HCT116 (cell line): Measurements from ENCODE around the gene FAM168A. TPM values are rescaled to one million over a fixed set of nuclear protein-coding genes. Genes with fewer than 3 reads are reported as not detected.

Source experiments
- ATAC-seq: fragments of 200-7000 bp; cut with Tn5 transposase; 2 replicates; pipeline ENCODE4 v1.9.1; 2020; ENCODE audit warnings: mild to moderate bottlenecking, moderate library complexity
- BruUV-seq: library from RNA; stranded (reverse); fragments of 400-500 nt; replicated peaks from 2 replicates; lab custom pipeline; 2021; lab: Mats Ljungman, UMichigan
- CTCF ChIA-PET: fragments of 300-600 bp; sonication (Branson Sonifier 250); formaldehyde crosslinking; loops from one replicate; lab custom pipeline; 2021; ENCODE audit warnings: antibody characterized with exemption; lab: Charles Lee
- POLR2A ChIA-PET: fragments of 300-600, 350-600 bp; sonication (Branson Sonifier 250); formaldehyde crosslinking; loops from one replicate; lab custom pipeline; 2021; ENCODE audit warnings: antibody characterized with exemption; lab: Charles Lee
- RAD21 ChIA-PET, 2 experiments: fragments of 300-600 bp; sonication (Branson Sonifier 250); formaldehyde crosslinking; loops; one replicate each; lab custom pipeline; 2023; ENCODE audit warnings: low total read pairs in 2 of 2; ENCODE audit not compliant: uncharacterized antibody in 2 of 2, unreplicated experiment in 2 of 2, low non-redundant PET in 1 of 2; lab: Charles Lee
- DNase-seq: peaks from one replicate; pipeline ENCODE4 v3.0.0-alpha.2; 2010; ENCODE audit warnings: low read depth, low spot score
- H2AFZ ChIP-seq: fragments of 200-600 bp; shearing (Covaris generic), sonication (generic); 2 replicates; pipeline ENCODE4 v1.6.1; 2017; ENCODE audit warnings: low read depth, mixed run types, mixed read lengths, antibody characterized with exemption, low read length; ENCODE audit not compliant: poor library complexity, severe bottlenecking
- H3K27ac ChIP-seq: 2 replicates; pipeline ENCODE4 v1.5.1; 2012; ENCODE audit warnings: low read depth, low read length
- H3K27me3 ChIP-seq: fragments of 200-600 bp; sonication (generic); 2 replicates; pipeline ENCODE4 v1.6.1; 2016; ENCODE audit warnings: mixed run types, low read length, mixed read lengths; ENCODE audit not compliant: insufficient read depth
- H3K36me3 ChIP-seq, 2 experiments: fragments of 200-500 bp in 1 of 2; fragments of 200-600 bp in 1 of 2; sonication (Bioruptor generic) in 1 of 2; sonication (generic) in 1 of 2; 2 replicates each; pipeline versions ENCODE4 v1.5.1 to v1.6.1; 2014 to 2016; ENCODE audit warnings: low read length in 2 of 2, inconsistent platforms in 1 of 2, mixed read lengths in 1 of 2, mixed run types in 1 of 2; ENCODE audit not compliant: insufficient read depth in 2 of 2, control insufficient read depth in 1 of 2
- H3K4me1 ChIP-seq, 2 experiments: fragments of 200-600 bp in 1 of 2; sonication (generic) in 1 of 2; 2 replicates each; pipeline versions ENCODE4 v1.5.1 to v1.6.1; 2012 to 2017; ENCODE audit warnings: low read length in 2 of 2, inconsistent platforms in 1 of 2, mild to moderate bottlenecking in 1 of 2, mixed read lengths in 1 of 2, mixed run types in 1 of 2, moderate library complexity in 1 of 2; ENCODE audit not compliant: insufficient read depth in 2 of 2, control insufficient read depth in 1 of 2
- H3K4me2 ChIP-seq: fragments of 200-600 bp; sonication (generic); 2 replicates; pipeline ENCODE4 v1.6.1; 2017; ENCODE audit warnings: mixed run types, low read length, mixed read lengths
- H3K4me3 ChIP-seq, 2 experiments: fragments of 200-600 bp in 1 of 2; sonication (generic) in 1 of 2; replicated peaks in 1 of 2; 2 replicates each; pipeline ENCODE4 v1.5.1; 2011 to 2016; ENCODE audit warnings: low read length in 2 of 2, control low read depth in 1 of 2, low read depth in 1 of 2, mild to moderate bottlenecking in 1 of 2, mixed read lengths in 1 of 2, mixed run types in 1 of 2
- H3K79me2 ChIP-seq: fragments of 200-600 bp; sonication (generic); 2 replicates; pipeline ENCODE4 v1.6.1; 2017; ENCODE audit warnings: mild to moderate bottlenecking, mixed run types, low read length, moderate library complexity, mixed read lengths; ENCODE audit not compliant: insufficient read depth
- H3K9ac ChIP-seq: fragments of 200-600 bp; sonication (generic); 2 replicates; pipeline ENCODE4 v1.6.1; 2016; ENCODE audit warnings: low read length, mixed read lengths
- H3K9me2 ChIP-seq: fragments of 200-600 bp; sonication (generic), shearing (Covaris generic); 2 replicates; pipeline ENCODE4 v1.6.1; 2017; ENCODE audit warnings: mixed run types, mild to moderate bottlenecking, moderate library complexity; ENCODE audit not compliant: insufficient read depth
- H3K9me3 ChIP-seq, 2 experiments: fragments of 200-500 bp in 1 of 2; fragments of 200-600 bp in 1 of 2; sonication (Bioruptor generic) in 1 of 2; sonication (generic) in 1 of 2; 2 replicates each; pipeline ENCODE4 v1.6.1; 2014 to 2017; ENCODE audit warnings: low read length in 2 of 2, mixed read lengths in 2 of 2, inconsistent platforms in 1 of 2, low read depth in 1 of 2, mild to moderate bottlenecking in 1 of 2, mixed run types in 1 of 2, moderate library complexity in 1 of 2; ENCODE audit not compliant: control insufficient read depth in 1 of 2, insufficient read depth in 1 of 2
- H4K20me1 ChIP-seq: fragments of 200-600 bp; sonication (generic), shearing (Covaris generic); 2 replicates; pipeline ENCODE4 v1.6.1; 2017; ENCODE audit warnings: mixed run types, mild to moderate bottlenecking, moderate library complexity; ENCODE audit not compliant: insufficient read depth
- CBX3 ChIP-seq: IDR thresholded peaks from 2 replicates; pipeline ENCODE4 v1.6.1; 2012; ENCODE audit warnings: low read depth
- CEBPB ChIP-seq: IDR thresholded peaks from 2 replicates; pipeline ENCODE4 v1.6.1; 2012; ENCODE audit warnings: low read depth
- EZH2 ChIP-seq: fragments of 200-600 bp; sonication (generic); IDR thresholded peaks from 2 replicates; pipeline ENCODE4 v1.6.1; 2017; ENCODE audit warnings: antibody characterized with exemption, mixed run types
- FOSL1 ChIP-seq: IDR thresholded peaks from 2 replicates; pipeline ENCODE4 v1.6.1; 2012; ENCODE audit warnings: low read depth
- MAX ChIP-seq: IDR thresholded peaks from 2 replicates; pipeline ENCODE4 v1.6.1; 2012
- RAD21 ChIP-seq: IDR thresholded peaks from 2 replicates; pipeline ENCODE4 v1.6.1; 2012; ENCODE audit warnings: low read depth, mild to moderate bottlenecking
- SIN3A ChIP-seq: IDR thresholded peaks from 2 replicates; pipeline ENCODE4 v1.6.1; 2012; ENCODE audit warnings: low read depth
- ZBTB33 ChIP-seq: IDR thresholded peaks from 2 replicates; pipeline ENCODE4 v1.6.1; 2011; ENCODE audit warnings: mild to moderate bottlenecking, low read length, moderate library complexity; ENCODE audit not compliant: insufficient replicate concordance; ENCODE audit errors: extremely low read depth
- ZFX ChIP-seq: fragments of 450-650 bp; IDR thresholded peaks from 2 replicates; pipeline ENCODE4 v1.6.1; 2017
- intact Hi-C: fragments of 100-400 bp; cut with micrococcal nuclease; formaldehyde crosslinking; loops from 2 replicates; pipeline ENCODE4 v1.10.0; 2022
- total RNA-seq: library from RNA; stranded (reverse); gene quantifications from one replicate; pipeline ENCODE4 v1.2.1, GENCODE V29; 2021; ENCODE audit not compliant: unreplicated experiment

FAM168A gene
- total RNA-seq, 1 experiment from 2014 or later = 31.5 TPM

GRCh38 chr11:73537969-73538368, 59.9 kb downstream of the FAM168A start:
- no peaks in the 10 kb centered on the region for H3K27me3 ChIP-seq
- POLR2A ChIA-PET = no interaction called here
- BruUV-seq = no TSS peak

More at GRCh38 chr11:73537969-73538368, 59.9 kb downstream of the FAM168A start:
- H3K9me3 ChIP-seq = no peaks in the 10 kb centered on the region
- TF ChIP-seq MAX (no peak), FOSL1 (no peak), ZBTB33 (no peak), CEBPB (no peak), EZH2 (no peak), ZFX (no peak), CBX3 (no peak), RAD21 (no peak), SIN3A (no peak)
- intact Hi-C loops = no loop called here
- H2AFZ ChIP-seq = no peak overlapping the region
- no peak overlapping the region for H3K9ac ChIP-seq
- H3K4me3 ChIP-seq = no peak overlapping the region
- H3K9me2 ChIP-seq = no peaks in the 10 kb centered on the region
- H3K36me3 ChIP-seq = no peaks in the 10 kb centered on the region
- H4K20me1 ChIP-seq = no peaks in the 10 kb centered on the region; the same call in 1 of the 2 replicates
- no peak overlapping the region for H3K4me2 ChIP-seq
- CTCF ChIA-PET = no interaction called here
- ATAC-seq = no peak
- no peaks in the 10 kb centered on the region for H3K4me1 ChIP-seq
- no peak for DNase-seq
- no peak overlapping the region for H3K27ac ChIP-seq
- H3K79me2 ChIP-seq = no peaks in the 10 kb centered on the region
- RAD21 ChIA-PET = no interaction called here
